Bronchial epithelial cell (primary cell): ENCODE data around the gene CFAP161. TPM values are rescaled to one million over a fixed set of nuclear protein-coding genes. Genes with fewer than 3 reads are reported as not detected.

Source experiments
- DNase-seq: peaks from one replicate; pipeline ENCODE4 v3.0.0-alpha.2; 2010; ENCODE audit warnings: low read depth
- FAIRE-seq: peaks from 2 replicates; lab custom pipeline; 2011; peaks lifted over from hg19 to GRCh38; lab: Jason Lieb, UNC
- H3K27me3 ChIP-seq: 2 replicates; pipeline ENCODE4 v1.5.1; 2011; ENCODE audit warnings: low read length; ENCODE audit not compliant: control insufficient read depth, insufficient read depth
- H3K36me3 ChIP-seq: 2 replicates; pipeline ENCODE4 v1.5.1; 2011; ENCODE audit warnings: low read length; ENCODE audit not compliant: control insufficient read depth, insufficient read depth
- H3K4me3 ChIP-seq: 2 replicates; pipeline ENCODE4 v1.5.1; 2011; ENCODE audit warnings: mild to moderate bottlenecking, low read depth, low read length, control low read depth
- total RNA-seq: library from RNA; depleted of rRNA; stranded (reverse); fragments of >200 nt; gene quantifications from 2 replicates; pipeline ENCODE4 v1.2.1, GENCODE V29; 2014
- TF ChIP-seq, protein P1 (sequence below): IDR thresholded peaks from 2 replicates; pipeline ENCODE4 v1.5.1; 2011; ENCODE audit warnings: mild to moderate bottlenecking, moderate library complexity, low read length, control low read depth, inconsistent platforms; ENCODE audit not compliant: insufficient read depth, severe bottlenecking

The CFAP161 gene
- total RNA-seq, 1 donor from 2014 or later: 0.26 TPM

DNA sequence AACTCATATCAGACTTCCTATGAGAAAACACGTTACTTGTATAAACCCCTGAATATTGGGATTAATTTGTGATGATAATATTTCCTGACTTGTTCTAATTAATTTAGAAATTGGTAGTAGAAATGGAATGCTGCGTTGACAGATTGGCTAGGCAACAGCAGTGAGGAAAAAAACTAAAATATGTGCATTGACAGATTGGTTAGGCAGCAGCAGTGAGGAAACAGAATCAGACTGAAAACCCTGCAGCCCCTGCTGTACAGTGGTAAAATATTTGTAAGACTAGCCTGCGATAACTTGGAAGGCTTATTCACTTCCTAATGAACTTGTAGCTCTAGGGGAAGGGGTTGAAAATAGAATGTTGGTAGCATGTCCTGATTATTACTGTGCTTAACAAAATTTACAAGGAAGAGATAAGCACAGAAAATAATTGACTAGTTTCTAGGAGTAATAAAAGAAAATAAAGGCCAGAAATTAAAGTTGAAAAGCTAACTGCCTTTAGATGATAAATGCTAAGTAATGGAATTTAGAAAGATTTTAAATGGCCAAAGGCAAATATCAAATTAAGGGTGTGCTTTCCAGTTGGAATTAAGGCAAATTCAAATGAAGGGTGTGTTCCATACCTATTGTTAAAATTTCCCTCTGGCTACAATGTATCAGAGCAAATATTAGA, 32.7 kb downstream of the CFAP161 start:
- no peak for FAIRE-seq
- TF ChIP-seq, protein P1, sequence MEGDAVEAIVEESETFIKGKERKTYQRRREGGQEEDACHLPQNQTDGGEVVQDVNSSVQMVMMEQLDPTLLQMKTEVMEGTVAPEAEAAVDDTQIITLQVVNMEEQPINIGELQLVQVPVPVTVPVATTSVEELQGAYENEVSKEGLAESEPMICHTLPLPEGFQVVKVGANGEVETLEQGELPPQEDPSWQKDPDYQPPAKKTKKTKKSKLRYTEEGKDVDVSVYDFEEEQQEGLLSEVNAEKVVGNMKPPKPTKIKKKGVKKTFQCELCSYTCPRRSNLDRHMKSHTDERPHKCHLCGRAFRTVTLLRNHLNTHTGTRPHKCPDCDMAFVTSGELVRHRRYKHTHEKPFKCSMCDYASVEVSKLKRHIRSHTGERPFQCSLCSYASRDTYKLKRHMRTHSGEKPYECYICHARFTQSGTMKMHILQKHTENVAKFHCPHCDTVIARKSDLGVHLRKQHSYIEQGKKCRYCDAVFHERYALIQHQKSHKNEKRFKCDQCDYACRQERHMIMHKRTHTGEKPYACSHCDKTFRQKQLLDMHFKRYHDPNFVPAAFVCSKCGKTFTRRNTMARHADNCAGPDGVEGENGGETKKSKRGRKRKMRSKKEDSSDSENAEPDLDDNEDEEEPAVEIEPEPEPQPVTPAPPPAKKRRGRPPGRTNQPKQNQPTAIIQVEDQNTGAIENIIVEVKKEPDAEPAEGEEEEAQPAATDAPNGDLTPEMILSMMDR: no peak
- Histone ChIP-seq H3K4me3 (no peak overlapping the region), H3K27me3 (peaks cover under 1% of the 10 kb centered on the region), H3K36me3 (no peaks in the 10 kb centered on the region)
- DNase-seq: no peak

DNA sequence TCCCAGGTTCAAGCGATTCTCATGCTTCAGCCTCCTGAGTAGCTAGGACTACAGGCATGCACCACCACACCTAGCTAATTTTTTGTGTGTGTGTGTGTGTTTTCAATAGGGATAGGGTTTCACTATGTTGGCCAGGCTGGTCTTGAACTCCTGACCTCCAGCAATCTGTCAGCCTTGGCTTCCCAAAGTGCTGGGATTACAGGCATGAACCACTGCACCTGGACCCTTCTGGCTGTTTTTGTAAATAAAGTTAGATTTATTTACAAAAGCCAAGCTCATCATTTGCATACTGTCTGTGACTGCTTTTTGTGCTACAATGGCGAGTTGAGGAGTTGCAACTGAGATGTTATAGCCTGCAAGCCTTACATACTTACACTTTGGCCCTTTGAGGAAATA, 34.1 kb downstream of the CFAP161 start:
- FAIRE-seq (no peak), DNase-seq (no peak)
- Histone ChIP-seq H3K36me3 (no peaks in the 10 kb centered on the region), H3K4me3 (no peak overlapping the region), H3K27me3 (peaks cover 2% of the 10 kb centered on the region)
- TF ChIP-seq, protein P1: no peak

DNA sequence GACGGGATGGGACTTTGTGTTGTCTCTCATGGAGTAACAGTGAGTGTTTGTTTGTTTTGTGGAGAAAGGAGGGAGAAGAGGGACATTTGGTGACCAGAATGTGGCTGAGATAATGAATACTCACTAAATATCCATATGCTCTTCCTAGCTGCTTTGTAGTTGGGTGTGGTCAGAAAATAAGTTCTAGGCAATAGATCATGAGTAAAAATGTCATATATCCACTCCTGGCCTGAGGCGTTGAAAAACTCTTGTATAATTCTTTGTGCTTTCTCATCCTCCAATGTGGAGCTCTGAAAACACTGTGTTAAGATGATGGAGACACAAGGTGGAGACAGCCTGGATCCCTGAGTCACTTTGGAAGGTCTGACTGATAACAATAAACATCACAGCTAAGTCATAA, 34.6 kb downstream of the CFAP161 start:
- H3K4me3 ChIP-seq: no peak overlapping the region
- FAIRE-seq (no peak), DNase-seq (no peak)
- no peaks in the 10 kb centered on the region for H3K36me3 ChIP-seq
- TF ChIP-seq, protein P1: no peak
- H3K27me3 ChIP-seq: peaks cover 2% of the 10 kb centered on the region

DNA sequence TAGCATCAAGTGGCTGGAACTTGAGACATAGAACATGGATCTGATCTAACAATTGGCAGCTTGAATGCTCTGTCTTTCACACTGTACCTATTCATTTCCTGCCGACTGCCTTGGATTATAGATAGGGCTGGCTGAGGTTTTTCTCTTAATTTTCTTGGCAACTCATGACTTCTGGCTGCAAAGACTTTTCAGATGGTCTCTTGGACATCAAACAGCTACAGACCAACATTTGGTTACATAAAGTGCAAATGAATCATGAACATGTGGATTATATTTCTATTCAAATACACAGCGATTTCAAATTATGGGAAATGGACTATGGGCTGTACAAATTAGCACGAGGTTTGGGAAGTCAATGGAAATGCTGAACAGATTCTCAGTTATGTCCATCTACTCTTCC, 36.4 kb downstream of the CFAP161 start:
- DNase-seq (no peak), FAIRE-seq (no peak)
- TF ChIP-seq, protein P1: no peak
- Histone ChIP-seq H3K36me3 (no peaks in the 10 kb centered on the region), H3K4me3 (no peak overlapping the region), H3K27me3 (peaks cover 2% of the 10 kb centered on the region)

DNA sequence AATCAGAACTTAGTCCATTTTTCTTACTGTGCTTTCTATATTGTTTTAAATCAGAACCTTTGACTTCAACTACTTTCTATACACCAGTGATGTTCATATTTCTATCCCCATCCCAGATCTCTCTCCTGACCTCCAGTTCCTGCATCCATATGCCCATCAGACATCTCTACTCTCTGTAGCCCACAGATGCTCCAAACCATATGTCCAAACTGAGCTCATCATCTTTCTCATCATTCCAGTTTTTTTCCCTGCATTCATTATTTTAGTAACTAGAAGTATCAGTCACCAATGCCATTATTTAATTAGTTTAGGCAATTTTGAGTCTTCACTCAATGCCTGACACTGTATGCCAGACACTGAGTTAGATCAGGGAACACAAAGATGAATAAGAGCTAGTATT, 37.2 kb downstream of the CFAP161 start:
- TF ChIP-seq, protein P1: no peak
- FAIRE-seq (no peak), DNase-seq (no peak)
- H3K36me3 ChIP-seq: no peaks in the 10 kb centered on the region
- H3K4me3 ChIP-seq: no peak overlapping the region
- H3K27me3 ChIP-seq: peaks cover 2% of the 10 kb centered on the region
